ENCODE measurements around the gene MAPK6.
"Not testable (repeated sequence)": the region's sequence is repeated elsewhere in the genome, so short reads cannot be mapped to it uniquely, and the experiment has no call there.

The MAPK6 gene

DNA sequence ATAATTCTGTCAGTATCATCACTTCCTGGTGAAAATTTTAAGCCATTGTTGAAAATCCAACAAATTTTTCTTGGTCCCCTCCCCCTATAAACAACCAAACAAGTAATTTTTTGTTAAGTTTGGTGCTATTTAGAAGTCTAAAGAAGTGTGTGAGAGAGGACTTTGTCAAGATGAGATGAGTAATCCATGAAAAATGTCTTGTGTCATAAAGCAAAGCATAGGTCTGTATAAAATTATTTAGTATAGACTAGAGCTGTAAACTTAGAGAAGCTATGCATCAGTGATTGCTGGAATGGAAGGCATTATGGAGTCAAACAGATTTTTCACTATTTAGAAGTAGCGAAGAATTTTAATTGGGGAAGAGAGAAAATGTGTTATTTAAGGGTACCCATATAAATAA, 31.4 kb downstream of the MAPK6 start:
- no peak for DNase-seq

DNA sequence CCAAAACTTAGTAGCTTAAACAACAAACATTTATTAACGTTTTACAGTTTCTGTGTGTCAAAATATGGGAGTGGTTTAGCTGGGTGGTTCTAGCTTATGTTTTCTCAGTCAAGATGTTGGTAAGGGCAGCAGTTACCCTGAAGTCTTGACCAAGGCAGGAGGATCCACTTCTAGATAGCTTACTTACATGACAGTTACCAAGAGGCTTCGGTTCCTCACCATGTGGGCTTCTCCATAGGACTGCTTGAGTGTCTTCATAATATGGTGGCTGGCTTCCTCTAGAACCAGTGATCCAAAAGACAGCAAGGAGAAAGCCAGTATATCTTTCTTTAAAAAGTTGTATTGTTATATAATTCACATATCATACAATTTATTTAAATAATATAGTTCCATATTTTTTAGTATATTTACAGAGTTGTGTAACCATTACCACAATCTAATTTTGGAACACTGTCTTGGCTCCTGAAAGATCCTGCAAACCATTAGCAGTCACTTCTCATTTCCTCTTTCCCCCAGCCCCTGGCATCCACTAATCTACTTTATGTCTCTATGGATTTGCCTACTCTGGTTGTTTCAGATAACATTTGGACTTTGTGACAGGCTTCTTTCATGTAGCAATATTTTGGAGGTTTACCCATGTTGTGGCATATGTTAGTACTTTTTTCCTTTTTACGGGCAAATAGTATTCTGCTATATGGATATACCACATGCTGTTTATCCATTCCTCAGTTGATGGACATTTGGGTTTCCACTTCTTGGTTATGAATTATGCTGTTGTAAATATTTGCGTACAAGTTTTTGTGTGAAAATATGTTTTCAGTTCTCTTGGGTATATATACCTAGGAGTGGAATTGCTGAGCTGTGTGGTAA, 33.3 kb downstream of the MAPK6 start:
- DNase-seq: no peak

DNA sequence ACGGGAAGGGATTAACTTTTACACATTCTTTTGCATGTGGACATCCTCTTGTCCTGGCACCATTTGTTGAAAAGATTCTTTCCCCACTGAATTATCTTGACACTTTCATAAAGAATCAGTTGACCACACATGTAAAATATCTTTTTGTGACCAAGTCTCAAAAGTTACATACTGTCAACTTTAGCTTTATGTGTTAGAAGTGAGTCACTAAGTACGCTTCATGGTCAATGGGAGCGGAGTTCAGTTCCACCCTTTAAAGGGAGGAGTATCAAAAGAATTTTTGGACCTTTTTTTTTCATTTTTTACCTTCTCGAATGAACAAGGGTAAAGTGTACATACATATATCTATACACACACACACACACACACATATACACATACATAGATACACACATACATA, 35.4 kb downstream of the MAPK6 start:
- no peak for DNase-seq

DNA sequence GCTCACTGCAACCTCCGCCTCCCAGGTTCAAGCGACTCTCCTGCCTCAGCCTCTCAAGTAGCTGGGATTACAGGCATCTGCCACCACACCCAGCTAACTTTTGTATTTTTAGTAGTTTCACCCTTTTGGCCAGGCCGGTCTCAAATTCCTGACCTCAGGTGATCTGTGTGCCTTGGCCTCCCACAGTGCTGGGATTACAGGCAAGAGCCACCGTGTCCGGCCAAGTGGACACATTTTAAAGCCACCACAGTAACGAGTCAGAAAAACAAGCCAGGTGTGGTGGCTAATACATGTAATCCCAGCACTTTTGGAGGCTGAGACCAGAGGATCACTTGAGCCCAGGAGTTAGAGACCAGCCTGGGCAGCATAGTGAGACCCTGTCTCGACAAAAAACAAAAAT, 35.8 kb downstream of the MAPK6 start:
- not testable (repeated sequence) for DNase-seq

DNA sequence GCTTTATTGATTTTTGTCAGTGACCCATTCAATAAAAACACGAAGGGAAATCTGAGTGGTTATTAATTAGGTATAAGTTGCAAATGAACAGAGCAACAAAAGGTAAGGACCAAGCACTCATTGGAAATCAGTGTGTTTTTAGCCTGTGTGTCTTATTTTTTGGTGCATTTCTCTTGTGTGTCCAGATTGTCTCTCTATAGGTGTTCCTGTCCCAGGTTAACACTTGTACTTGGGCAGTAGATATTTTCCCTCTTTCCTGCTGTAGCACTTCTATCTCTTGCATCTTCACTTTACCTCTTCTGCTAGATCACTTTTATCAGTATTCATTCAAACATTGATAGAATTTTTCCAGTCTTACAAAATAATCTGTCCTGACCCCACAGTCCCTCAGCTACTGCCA, 37.0 kb downstream of the MAPK6 start:
- no peak for DNase-seq

DNA sequence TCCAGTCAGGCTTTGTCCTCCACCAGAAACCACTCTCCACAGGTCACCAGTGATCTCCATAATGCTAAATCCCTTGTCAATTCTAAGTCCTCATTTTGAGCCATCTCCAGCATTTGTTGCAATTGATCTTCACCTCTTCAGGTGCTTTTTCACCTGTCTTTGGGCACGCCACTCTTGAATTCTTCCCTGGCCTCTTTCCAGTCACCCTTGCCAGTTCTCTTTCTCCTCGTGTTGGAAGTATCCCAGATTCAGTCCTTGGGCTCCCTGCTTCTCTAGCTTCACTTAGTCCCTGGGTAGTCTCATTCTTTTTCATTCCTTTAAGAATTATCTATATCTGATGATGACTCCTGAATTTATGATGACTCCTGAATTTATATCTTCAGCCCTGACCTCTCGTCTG, 37.5 kb downstream of the MAPK6 start:
- DNase-seq: no peak

DNA sequence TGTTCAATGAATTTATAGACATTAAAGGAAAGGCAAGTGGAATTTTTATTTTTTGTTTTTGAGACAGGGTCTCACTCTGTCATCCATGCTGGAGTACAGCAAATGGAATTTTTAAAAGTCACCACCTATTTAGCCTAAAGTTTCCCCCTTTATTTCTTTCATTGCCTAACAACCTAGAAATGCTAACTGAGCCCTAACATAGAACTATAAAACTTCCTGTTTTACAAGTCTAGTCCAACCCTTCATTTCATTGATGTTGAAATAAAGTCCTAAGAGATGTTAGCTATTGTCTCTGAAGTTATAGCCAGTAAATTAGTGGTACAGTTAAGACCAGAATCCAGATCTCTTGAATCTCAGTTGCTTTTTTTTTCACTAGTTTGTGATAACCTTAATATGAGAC, 39.0 kb downstream of the MAPK6 start:
- no peak for DNase-seq

DNA sequence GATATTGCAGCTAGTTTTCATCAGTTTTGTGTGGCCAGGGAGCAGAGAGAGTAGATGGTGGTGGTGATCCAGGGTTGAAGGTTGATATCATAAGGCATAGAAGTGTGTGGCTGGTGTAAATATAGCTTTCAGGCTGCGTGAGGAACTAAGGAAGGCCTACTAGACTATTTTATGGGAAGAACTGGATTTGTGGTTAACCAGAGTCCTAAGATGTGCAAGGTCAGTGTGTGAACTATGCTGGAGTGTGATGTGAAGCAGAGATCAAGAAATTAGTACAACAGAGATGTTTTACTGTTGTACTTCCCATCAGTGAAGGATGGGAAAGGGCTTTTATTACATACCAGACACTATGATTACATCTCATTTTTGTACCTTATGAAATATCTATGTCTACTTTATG, 41.5 kb downstream of the MAPK6 start:
- DNase-seq: no peak

DNA sequence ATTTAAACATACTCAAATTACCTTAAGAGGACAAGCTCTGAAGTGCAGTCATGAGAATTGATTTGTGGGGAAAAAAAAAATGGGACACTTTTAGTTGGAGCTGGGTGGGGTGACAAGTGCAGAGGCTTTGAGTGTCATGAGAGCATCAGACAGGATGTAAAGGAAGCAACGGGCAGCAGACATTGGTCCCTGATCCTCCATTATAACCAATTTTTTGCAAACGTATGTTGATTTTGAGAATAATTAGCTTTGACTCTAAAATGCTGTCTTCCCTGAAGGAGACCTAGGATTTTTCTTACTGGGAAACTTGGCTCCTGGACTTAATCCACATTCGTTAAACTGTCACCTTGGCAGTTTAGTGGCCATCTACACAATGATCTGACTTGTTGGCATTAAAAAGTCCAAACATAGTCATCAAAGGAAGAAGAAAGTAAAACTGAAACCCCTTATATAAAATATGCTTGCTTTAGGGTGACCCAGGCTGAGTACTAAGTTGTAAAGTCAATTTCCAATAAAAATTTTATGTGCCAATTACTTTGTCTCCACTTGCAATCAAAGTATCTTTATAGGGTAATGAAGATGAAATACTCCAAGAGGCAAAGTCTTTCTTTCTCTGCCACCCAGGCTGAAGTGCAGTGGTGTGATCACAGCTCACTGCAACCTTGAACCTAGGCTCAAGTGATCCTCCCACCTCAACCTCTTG, 48.0 kb downstream of the MAPK6 start:
- DNase-seq: no peak

DNA sequence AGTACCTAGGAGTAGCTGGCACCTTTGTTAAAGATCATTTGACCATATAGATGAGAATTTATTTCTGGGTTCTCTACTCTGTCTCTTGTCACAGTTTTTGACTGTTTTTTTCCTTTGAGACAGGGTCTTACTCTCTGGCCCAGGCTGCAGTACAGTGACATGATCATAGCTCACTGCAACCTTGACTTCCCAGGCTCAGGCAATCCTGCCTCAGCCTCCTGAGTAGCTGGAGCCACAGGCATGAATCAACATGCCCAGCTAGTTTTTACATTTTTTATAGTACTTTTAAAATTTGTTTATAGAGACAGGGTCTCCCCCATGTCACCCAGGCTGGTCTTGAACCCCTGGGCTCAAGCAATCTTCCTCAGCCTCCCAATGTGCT, 48.5 kb downstream of the MAPK6 start:
- DNase-seq: no peak

DNA sequence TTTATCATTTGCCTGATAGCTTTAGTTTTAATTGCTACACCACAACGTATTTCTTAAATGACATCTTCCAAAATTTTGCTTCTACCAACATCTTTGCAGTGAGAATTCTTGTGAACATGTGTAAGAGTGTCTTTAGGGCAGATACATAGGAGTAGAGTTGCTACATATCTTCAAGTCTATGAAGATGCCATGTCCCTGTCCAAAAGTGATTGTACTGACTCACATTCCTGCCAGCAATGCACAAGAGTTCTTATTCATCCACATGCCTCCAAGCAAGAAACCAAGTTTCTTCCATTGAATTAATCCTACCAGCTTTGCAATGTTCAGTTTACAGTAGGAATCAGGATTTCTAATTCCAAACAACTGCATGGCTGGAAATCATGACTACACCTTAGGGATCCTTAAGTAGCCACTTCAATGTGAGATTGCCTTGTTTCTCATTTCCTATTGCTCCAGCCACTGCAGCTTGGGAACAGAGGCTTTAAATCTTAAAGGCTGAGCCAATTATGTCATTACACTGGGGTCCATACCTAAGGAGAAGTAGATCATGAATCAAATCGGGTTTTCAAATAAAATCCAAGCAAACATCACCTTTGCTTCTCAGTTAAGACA, 49.1 kb downstream of the MAPK6 start:
- no peak for DNase-seq

DNA sequence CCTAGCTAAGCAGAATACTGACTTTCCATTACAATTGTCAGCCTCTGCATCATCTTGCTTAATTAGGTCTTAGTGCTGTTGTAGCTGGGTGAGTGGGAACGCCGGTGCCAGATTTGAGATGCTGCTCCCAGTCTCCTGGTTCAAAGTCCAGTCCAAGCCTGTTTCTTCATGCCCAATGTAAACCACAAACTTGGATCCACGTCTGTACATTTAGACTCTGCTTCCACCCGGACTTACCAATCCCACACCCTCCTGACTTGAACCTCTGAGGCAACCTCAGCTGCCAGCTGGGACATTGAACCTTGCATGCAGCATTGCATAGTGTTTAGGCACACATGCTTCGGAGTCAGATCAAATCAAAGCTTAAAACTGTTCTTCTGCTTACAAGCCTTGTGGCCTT, 50.5 kb downstream of the MAPK6 start:
- no peak for DNase-seq

DNA sequence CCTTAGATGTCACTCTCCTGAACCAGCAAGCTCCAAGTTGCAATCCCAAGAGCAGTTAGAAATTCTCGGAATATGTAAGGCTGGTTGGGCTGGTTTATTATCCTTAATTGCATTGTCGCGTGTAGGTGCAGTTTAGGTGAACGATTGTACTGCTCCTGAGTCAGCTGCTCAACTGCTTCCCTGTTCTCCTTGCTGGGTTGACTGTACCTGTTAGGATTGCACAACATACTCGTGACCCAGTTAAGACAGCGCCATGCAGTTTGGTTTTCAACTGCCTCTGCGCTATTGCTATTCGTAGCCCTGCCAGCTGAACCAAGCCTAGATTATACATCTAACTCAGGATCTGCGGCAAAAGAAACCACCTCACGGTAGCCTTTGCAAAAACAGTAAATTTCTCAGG, 52.6 kb downstream of the MAPK6 start:
- DNase-seq: no peak

DNA sequence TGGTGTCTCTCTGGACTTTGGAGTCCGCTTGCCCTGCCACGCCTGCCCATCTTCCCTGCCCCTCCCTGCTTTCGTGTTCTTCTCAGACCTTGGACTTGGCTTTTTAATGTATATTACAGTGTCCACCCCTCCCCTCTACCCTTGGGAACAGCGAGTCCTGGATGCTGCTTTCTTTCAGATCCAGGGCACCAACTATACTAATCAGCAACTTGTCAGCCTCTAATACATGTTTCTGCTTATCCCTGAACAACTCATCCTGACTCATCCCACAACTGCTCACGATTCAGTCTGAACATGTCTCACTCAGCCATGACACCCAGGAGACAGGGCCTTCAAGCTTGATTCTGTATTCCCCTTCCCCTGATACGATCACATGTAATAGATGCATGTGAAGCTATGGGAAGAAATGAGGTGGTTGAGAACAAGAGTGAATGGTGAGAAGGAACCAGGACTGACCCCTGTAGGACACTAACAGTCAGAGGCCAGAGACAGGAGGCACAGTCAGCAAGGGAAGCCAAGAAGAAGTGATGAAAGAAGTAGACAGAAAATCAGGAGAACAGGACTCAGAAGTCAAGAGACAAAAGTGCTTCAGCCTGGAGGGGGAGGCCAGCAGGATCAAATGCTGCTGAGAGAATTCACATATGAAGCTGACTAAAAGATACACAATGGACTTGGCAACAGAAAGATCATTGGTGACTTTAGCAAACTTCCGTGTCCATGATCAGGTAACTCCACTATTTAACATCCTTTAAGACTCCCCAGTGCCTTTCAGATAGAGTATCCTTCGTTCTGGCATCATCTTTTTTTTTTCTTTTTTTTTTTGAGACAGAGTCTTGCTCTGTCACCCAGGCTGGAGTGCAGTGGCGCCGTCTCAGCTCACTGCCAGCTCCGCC, 58.1 kb downstream of the MAPK6 start:
- no peak for DNase-seq

DNA sequence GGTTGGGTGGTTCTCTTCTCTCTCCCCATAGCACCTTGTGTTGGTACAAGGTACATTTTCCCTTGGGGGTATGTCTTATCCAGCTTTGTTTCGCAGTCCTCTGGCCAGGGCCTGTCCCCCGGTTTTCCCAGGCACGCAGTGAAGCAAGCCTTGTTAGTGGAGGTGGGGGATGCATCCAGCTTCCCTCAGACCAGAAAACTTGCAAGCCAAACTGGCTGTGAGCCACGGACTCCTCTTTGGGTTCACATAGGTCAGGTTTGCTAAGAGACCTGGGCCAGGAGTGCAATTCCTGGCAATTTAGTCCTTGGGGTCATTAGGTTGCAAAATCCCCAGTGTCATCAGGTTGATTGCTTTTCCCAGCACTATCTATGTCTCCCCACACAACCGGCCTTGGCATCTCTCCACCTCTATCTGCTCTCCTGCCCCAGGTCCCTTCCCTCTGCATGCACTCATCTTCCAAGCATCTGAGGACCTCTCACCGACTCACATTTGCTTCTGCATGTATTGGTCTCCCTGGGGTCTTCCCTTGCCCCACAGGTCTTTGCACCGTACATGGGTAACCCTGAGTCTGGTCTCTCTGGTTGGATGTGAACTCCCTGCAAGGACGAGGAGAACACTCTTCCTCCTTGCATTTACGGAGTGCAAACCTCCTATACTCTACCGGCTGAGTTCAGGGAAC, 59.3 kb downstream of the MAPK6 start:
- DNase-seq: no peak

DNA sequence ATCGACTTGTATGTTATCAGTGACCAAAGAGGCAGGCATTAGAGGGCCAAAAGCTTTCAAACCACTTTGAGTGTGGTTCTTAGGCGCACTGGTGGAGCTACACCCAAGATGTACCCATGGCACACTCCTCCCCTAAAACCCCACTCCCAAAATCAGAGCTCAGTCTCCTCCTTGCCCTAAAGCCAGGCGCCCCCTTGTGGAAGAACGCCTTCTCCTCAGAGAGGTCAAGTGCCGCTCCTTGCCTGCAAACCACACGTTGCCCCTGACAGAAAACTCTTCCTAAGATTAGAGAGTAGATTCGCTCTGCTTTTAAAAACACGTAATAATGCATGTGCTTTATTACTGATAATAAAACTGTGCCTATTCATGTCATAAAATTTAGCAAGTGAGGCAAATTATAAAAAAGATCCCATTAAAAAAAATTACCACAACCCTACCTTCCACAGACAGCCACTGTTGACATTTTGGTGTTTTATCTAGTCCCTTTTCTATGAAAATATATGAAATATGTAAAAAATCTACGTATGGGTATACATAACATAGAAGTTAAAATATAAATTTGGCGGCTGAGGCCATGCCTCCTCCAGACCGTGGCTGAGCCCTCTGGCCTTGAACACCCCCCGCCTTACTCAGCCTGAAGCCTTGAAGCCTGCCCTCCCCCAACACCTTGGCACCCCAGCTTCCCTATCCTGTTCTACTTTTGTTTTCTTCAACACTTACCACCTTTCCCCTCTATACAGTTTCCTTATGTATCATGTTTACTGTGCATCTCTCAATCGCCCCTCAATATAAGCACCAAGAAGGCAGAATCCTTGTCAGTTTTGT, 60.1 kb downstream of the MAPK6 start:
- peak; percentile 68 for DNase-seq

DNA sequence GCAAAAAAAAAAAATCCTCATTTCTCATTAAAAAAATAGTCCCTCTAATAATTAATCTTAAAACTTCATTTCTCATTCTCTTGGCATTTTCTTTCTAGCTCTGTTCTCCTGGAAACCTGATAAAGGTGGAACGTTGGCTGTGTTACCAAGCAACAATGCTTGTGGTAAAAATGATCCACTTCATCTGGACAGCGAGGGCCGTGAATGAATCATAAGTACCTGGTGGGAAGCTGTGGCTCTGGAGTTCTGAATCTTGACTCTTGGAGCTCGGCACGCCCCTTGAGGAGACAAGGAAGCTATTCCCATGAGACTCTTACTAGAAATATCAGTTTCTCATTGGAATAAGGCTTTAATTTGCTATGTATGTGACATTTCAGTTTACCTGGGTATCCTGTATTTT, 61.0 kb downstream of the MAPK6 start:
- DNase-seq: no peak

DNA sequence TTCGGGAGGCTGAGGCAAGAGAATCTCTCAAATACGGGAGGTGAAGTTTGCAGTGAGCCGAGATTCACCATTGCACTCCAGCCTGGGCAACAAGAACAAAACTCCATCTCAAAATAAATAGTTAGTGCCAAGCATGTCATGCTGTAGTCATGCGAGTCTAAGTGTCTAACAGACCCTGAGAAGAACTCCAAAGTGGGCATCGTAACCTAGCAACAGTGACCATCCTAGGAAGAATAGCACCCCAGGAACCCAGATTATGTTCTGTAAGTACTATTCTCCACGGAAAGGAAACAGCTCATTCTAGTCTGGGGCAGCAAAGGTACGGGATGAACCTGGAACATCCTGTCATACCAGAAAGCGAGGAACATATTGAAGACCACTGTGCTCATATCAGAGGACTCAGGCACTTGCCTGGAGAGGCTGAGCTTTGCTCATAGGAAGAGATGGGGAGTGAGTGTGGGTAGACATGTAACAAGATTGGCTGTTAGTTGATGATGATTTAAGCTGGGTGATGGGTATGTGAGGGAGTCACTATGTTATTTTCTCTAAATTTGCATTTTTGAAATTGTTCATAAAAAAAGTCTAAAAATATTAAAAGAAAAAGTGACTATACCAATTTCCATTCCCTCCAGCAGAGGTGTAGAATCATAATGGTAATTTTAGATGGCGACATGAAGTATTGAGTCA, 61.8 kb downstream of the MAPK6 start:
- DNase-seq: no peak

DNA sequence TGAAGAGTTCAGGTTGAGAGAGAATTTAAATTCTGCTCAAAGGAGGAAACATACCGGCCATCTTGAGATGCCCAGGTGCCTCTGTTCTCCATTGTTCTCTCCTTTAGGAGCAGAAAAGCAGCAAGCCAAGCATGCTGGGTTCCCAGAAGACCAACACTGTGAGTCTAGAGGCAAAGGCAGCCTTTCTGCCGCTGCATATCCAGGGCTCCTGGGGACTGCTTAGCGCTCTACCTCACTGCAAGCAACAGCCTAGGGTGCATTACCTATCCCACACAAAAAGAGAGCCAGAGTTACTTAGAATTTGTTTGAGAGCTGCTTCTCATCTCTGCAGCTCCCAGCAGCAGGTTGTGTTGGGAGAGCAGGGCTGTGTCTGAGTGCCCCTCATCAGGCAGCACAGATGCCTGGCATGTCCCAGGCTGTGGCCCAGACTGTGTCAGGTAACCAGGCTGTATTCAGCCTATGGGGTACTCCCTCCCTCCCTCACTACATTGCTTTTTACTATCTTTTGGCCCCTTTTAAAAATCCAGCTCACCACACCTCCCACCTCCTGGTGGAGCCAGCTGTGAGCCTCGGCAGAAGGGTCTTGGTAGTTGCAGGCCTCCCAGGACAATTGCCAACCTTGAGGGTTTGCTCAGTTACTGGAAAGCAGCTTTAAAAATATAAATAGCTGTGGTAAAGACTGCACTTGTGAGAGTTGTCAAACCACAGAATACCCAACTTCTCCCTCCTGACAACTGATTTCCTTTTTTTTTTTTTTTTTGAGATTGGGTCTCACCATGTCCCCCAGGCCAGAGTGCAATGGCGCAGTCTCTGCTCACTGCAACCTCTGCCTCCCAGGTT, 63.4 kb downstream of the MAPK6 start:
- no peak for DNase-seq

DNA sequence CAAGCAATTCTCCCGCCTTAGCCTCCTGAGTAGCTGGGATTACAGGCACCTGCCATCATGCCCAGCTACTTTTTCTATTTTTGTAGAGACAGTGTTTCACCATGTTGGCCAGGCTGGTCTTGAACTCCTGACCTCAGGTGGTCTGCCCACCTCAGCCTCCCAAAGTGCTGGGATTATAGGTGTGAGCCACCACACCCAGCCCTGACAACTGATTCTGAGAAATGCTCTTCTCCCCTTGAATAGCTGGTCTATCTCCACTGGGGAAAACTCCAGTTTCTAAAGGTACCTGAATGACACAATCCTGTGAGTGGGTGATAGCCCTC, 64.0 kb downstream of the MAPK6 start:
- DNase-seq: not testable (repeated sequence)
